Ovary (tissue), 3 donors: Measurements from ENCODE around the gene EIF5.

Source experiments
- CTCF ChIP-seq, 3 donors: fragments of 450-650 bp in 2 of 3; fragments of 200-600 bp in 1 of 3; IDR thresholded peaks; one replicate each; pipeline versions ENCODE4 v1.5.1 to v1.8.0; 2016 to 2022; ENCODE audit warnings: antibody characterized with exemption in 3 of 3, mild to moderate bottlenecking in 1 of 3
- EP300 ChIP-seq: sonication (generic); formaldehyde crosslinking; IDR thresholded peaks from one replicate; pipeline ENCODE4 v1.6.1; 2017; ENCODE audit warnings: antibody characterized with exemption
- POLR2A ChIP-seq: fragments of 450-650 bp; IDR thresholded peaks from one replicate; pipeline ENCODE4 v1.6.1; 2017; ENCODE audit warnings: antibody characterized with exemption, mild to moderate bottlenecking, moderate library complexity
- donor health status: DM: no; HTN: no; CAD: no.

- TF ChIP-seq EP300 (no peak), POLR2A (no peak), CTCF (IDR thresholded peaks at IDR 0.05) (no peak)
Measured at GRCh38 chr14:103302966-103303365, 31.1 kb upstream of the EIF5 start.
